K562 (cell line): ENCODE data around the gene LETM1. TPM values are rescaled to one million over a fixed set of nuclear protein-coding genes. Genes with fewer than 3 reads are reported as not detected.
A peak's percentile ranks its signal among the peaks of the same experiment; 100 is the strongest.

ENCODE experiments used
- ATAC-seq: fragments of 200-7000 bp; cut with Tn5 transposase; 3 replicates; pipeline ENCODE4 v1.9.1; 2020; ENCODE audit warnings: moderate library complexity
- BruUV-seq: library from RNA; stranded (reverse); fragments of 400-500 nt; replicated peaks from 2 replicates; lab custom pipeline; 2021; lab: Mats Ljungman, UMichigan
- CTCF ChIA-PET: fragments of 300-600 bp; formaldehyde crosslinking; extraction: SDS; loops from one replicate; lab custom pipeline; 2021; ENCODE audit warnings: low intra/inter-chr PET ratio; lab: Yijun Ruan, JAX
- POLR2A ChIA-PET: fragments of 300-600, 350-650 bp; sonication (Branson Sonifier 250); formaldehyde crosslinking; extraction: SDS; loops from one replicate; lab custom pipeline; 2021; ENCODE audit warnings: antibody characterized with exemption, inconsistent platforms; lab: Yijun Ruan, JAX
- DNase-seq, 4 experiments: peaks; one replicate each; pipeline versions ENCODE4 v3.0.0 to v3.0.0-alpha.2; 2011 to 2018; ENCODE audit warnings: low spot score in 3 of 4, mixed read lengths in 3 of 4; ENCODE audit errors: extremely low read depth in 1 of 4
- FAIRE-seq: peaks from 2 replicates; lab custom pipeline; 2011; peaks lifted over from hg19 to GRCh38; lab: Jason Lieb, UNC
- H2AFZ ChIP-seq: 2 replicates; pipeline ENCODE4 v1.6.0; 2011; ENCODE audit warnings: low read depth, low read length, control low read depth, inconsistent platforms
- H3K27ac ChIP-seq: fragments of 200-600 bp; 3 replicates; pipeline ENCODE4 v1.8.0; 2011; ENCODE audit warnings: low read depth, mild to moderate bottlenecking, control low read depth, inconsistent platforms, low read length, moderate library complexity, mixed read lengths; ENCODE audit errors: extremely low read depth
- H3K27me3 ChIP-seq, 2 experiments: fragments of 300-600 bp in 1 of 2; 2 replicates in 1 of 2; 3 replicates in 1 of 2; pipeline versions ENCODE4 v1.6.0 to v1.8.0; 2011; ENCODE audit warnings: inconsistent platforms in 2 of 2, low read length in 2 of 2, mild to moderate bottlenecking in 1 of 2, mixed read lengths in 1 of 2, moderate library complexity in 1 of 2; ENCODE audit not compliant: control insufficient read depth in 2 of 2, insufficient read depth in 2 of 2
- H3K36me3 ChIP-seq: fragments of 300-600 bp; 3 replicates; pipeline ENCODE4 v1.8.0; 2011; ENCODE audit warnings: mild to moderate bottlenecking, low read length, inconsistent platforms; ENCODE audit not compliant: control insufficient read depth, insufficient read depth
- H3K4me1 ChIP-seq, 2 experiments: fragments of 200-600 bp in 1 of 2; replicated peaks in 1 of 2; 2 replicates in 1 of 2; 3 replicates in 1 of 2; pipeline versions ENCODE4 v1.5.1 to v1.8.0; 2011; ENCODE audit warnings: inconsistent platforms in 2 of 2, low read length in 2 of 2, mild to moderate bottlenecking in 1 of 2, mixed read lengths in 1 of 2, moderate library complexity in 1 of 2; ENCODE audit not compliant: control insufficient read depth in 2 of 2, insufficient read depth in 2 of 2
- H3K4me2 ChIP-seq: 2 replicates; pipeline ENCODE4 v1.6.1; 2011; ENCODE audit warnings: low read length, control low read depth, inconsistent platforms, mixed read lengths; ENCODE audit not compliant: insufficient read depth
- H3K4me3 ChIP-seq: fragments of 200-600 bp; sonication (generic), shearing (Covaris generic); 2 replicates; pipeline ENCODE4 v1.5.1; 2016; ENCODE audit warnings: control low read depth, inconsistent platforms
- H3K79me2 ChIP-seq: fragments of 200-600 bp; 3 replicates; pipeline ENCODE4 v1.8.0; 2011; ENCODE audit warnings: low read length, inconsistent platforms; ENCODE audit not compliant: control insufficient read depth, insufficient read depth
- H3K9ac ChIP-seq, 2 experiments: 2 replicates each; pipeline versions ENCODE4 v1.6.0 to v1.6.1; 2011; ENCODE audit warnings: low read depth in 2 of 2, low read length in 2 of 2, control low read depth in 1 of 2, inconsistent platforms in 1 of 2, mild to moderate bottlenecking in 1 of 2, mixed read lengths in 1 of 2; ENCODE audit not compliant: insufficient read depth in 1 of 2
- H3K9me1 ChIP-seq: one replicate; pipeline ENCODE4 v1.6.0; 2011; ENCODE audit warnings: inconsistent platforms, mild to moderate bottlenecking, low read length, moderate library complexity; ENCODE audit not compliant: control insufficient read depth, insufficient read depth
- H3K9me3 ChIP-seq: replicated peaks from 2 replicates; pipeline ENCODE4 v1.5.1; 2011; ENCODE audit warnings: low read depth, low read length, inconsistent platforms; ENCODE audit not compliant: control insufficient read depth, insufficient read depth
- H4K20me1 ChIP-seq: replicated peaks from 2 replicates; pipeline ENCODE4 v1.6.1; 2011; ENCODE audit warnings: low read length, inconsistent platforms, mixed read lengths; ENCODE audit not compliant: control insufficient read depth, insufficient read depth
- TFAP4 ChIP-seq: sonication (generic); formaldehyde crosslinking; IDR thresholded peaks from 2 replicates; pipeline ENCODE4 v1.8.0; 2022; ENCODE audit warnings: missing genetic modification reagents, mild to moderate bottlenecking, moderate library complexity, borderline replicate concordance
- ZNF76 ChIP-seq: fragments of 250-450 bp; sonication (Bioruptor Pico); IDR thresholded peaks from 2 replicates; pipeline ENCODE4 v1.4.0; 2020; ENCODE audit warnings: mild to moderate bottlenecking, moderate library complexity, borderline replicate concordance
- WGBS: fragments of 100-300 bp; shearing (Covaris generic); methylation state at CpG from one replicate; pipeline ENCODE4 v1.1.6; 2016; ENCODE audit warnings: low coverage, mixed read lengths; ENCODE audit not compliant: insufficient coverage; ENCODE audit errors: missing lambda C conversion rate; 5-methylcytosine and 5-hydroxymethylcytosine counted together
- in situ Hi-C: fragments of 300-500 bp; cut with MboI; formaldehyde crosslinking; loops from 4 replicates; pipeline ENCODE4 v1.15.0; 2018; ENCODE audit warnings: inconsistent platforms, mixed read lengths
- intact Hi-C: fragments of 100-400 bp; cut with micrococcal nuclease; formaldehyde crosslinking; loops from 2 replicates; pipeline ENCODE4 v1.14.2; 2022
- polyA plus RNA-seq, 8 experiments: library from polyadenylated mRNA; depleted of rRNA in 4 of 8; stranded (reverse) in 5 of 8; unstranded in 3 of 8; fragments of >200 nt; fragmentation: Nextera tagmentation in 2 of 8; fragmentation: Illumina TruSeq in 1 of 8; extraction: Ambion mirVana in 2 of 8; extraction: Trizol in 1 of 8; gene quantifications; 2 replicates each; pipeline versions ENCODE4 v1.2.1 to v1.2.3, GENCODE V29; 2011 to 2014; ENCODE audit warnings: inconsistent platforms in 1 of 8, missing spikeins in 1 of 8
- total RNA-seq, 7 experiments: library from RNA; depleted of rRNA in 6 of 7; stranded (reverse); fragments of >200 nt in 6 of 7; fragmentation: Illumina TruSeq in 2 of 7; extraction: Trizol in 2 of 7; gene quantifications; 2 replicates each; pipeline versions ENCODE4 v1.2.1 to v1.2.3, GENCODE V29; 2011 to 2021; ENCODE audit warnings: low replicate concordance in 1 of 7
- TF ChIP-seq, protein P1 (sequence below): fragments of 250-450 bp; sonication (Bioruptor Pico); IDR thresholded peaks from 2 replicates; pipeline ENCODE4 v1.4.0; 2020; ENCODE audit warnings: mild to moderate bottlenecking, moderate library complexity

LETM1 gene
- total and polyA plus RNA-seq, 9 of the 15 experiments (the other 6 are each of a cell fraction or from before 2014, with no cell fraction given), result 3.9 to 109 (median 35.0) TPM

DNA sequence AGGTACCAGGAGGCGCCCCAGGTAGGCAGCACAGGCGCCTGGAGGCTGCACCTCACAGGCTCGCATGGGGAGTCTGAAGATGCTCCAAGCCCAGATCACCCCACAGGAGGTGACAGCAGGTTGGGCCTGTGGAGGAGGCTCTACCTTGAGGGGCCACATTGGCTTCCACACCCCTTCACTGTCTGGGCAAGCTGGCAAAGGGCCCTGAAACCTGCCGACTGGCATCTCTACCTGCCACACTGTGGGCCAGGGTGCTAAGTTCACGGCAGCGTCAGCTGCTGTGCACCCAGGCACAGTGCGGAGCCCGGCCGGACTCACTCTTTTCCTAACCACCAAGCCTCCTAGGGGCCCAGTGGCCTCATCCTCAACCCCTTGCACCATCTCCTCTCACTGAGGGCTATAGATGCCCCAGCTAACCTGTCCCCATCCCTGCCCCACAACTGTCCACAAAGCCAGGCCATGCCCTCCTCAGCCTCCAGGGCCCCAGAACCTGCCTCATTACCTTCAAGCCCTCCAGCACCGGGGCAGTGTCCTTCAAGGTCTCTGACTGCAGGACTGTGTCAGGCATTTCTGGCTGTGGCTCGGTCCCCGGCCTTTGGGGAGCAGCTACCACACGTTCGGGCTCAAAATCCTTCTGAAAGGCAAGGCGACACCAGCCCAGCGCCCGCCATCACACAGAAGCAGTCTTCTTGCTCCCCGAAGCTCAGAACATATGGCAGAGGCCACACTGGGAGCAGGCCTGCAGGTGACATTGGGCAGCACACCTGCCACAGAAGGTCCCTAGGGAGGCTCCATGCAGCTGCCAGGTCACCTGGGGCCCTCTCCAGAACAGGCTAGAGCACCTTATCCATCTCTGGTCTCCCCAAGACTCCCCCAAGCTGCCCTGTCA lies 34.0 kb downstream of the LETM1 start:
- no peaks in the 10 kb centered on the region; the same call in 2 of the 3 replicates for H3K79me2 ChIP-seq
- POLR2A ChIA-PET, result interaction anchor here (0.5 kb wide), 1 partner anchor 8 kb away, joined by 3 read pairs; no protein-coding TSS in a partner anchor
- H3K36me3 ChIP-seq, result peaks cover 95% of the 10 kb centered on the region; the same call in 2 of the 3 replicates
- H3K4me2 ChIP-seq, result no peak overlapping the region
- H3K4me3 ChIP-seq, result no peak overlapping the region
- ATAC-seq, result no peak
- H3K27ac ChIP-seq, result no peak overlapping the region
- no peaks in the 10 kb centered on the region for H3K27me3 ChIP-seq
- TF ChIP-seq, protein P1, sequence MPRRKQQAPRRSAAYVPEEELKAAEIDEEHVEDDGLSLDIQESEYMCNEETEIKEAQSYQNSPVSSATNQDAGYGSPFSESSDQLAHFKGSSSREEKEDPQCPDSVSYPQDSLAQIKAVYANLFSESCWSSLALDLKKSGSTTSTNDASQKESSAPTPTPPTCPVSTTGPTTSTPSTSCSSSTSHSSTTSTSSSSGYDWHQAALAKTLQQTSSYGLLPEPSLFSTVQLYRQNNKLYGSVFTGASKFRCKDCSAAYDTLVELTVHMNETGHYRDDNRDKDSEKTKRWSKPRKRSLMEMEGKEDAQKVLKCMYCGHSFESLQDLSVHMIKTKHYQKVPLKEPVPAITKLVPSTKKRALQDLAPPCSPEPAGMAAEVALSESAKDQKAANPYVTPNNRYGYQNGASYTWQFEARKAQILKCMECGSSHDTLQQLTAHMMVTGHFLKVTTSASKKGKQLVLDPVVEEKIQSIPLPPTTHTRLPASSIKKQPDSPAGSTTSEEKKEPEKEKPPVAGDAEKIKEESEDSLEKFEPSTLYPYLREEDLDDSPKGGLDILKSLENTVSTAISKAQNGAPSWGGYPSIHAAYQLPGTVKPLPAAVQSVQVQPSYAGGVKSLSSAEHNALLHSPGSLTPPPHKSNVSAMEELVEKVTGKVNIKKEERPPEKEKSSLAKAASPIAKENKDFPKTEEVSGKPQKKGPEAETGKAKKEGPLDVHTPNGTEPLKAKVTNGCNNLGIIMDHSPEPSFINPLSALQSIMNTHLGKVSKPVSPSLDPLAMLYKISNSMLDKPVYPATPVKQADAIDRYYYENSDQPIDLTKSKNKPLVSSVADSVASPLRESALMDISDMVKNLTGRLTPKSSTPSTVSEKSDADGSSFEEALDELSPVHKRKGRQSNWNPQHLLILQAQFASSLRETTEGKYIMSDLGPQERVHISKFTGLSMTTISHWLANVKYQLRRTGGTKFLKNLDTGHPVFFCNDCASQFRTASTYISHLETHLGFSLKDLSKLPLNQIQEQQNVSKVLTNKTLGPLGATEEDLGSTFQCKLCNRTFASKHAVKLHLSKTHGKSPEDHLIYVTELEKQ, result no peak
- 0 out of 2 replicates have a peak, but pooled peaks have one; percentile 11 for TF ChIP-seq TFAP4 (CRISPR knock-in tag)
- no peak for TF ChIP-seq ZNF76
- no peaks in the 10 kb centered on the region for H3K9me1 ChIP-seq
- no peak for FAIRE-seq
- intact Hi-C loops, result no loop called here
- in situ Hi-C loops, result no loop called here
- H3K9me3 ChIP-seq, result no peaks in the 10 kb centered on the region
- no peak overlapping the region for H2AFZ ChIP-seq
- no TSS peak for BruUV-seq
- no peaks in the 10 kb centered on the region for H4K20me1 ChIP-seq
- DNase-seq, result no peak
- peaks cover 0 to 3% of the 10 kb centered on the region in 2 experiments; a peak in 1 of 5 replicates for H3K4me1 ChIP-seq
- peak overlapping the region in 1 of 2 experiments; percentile 40; a peak in 1 of 4 replicates for H3K9ac ChIP-seq
- CTCF ChIA-PET, result no interaction called here
- 95% methylated on average over 18 of the region's 18 CpGs for WGBS
